GM06990 (cell line): ENCODE data around the gene GALNT9.

ENCODE experiments used
- DNase-seq: peaks from one replicate; pipeline ENCODE4 v3.0.0-alpha.2; 2011; ENCODE audit not compliant: insufficient read length; ENCODE audit errors: extremely low read depth
- H3K27me3 ChIP-seq: replicated peaks from 2 replicates; pipeline ENCODE4 v1.6.0; 2011; ENCODE audit warnings: low read length; ENCODE audit not compliant: control insufficient read depth, insufficient read depth
- H3K36me3 ChIP-seq: 2 replicates; pipeline ENCODE4 v1.5.1; 2011; ENCODE audit warnings: low read length; ENCODE audit not compliant: control insufficient read depth, insufficient read depth
- H3K4me3 ChIP-seq: replicated peaks from 2 replicates; pipeline ENCODE4 v1.5.1; 2011; ENCODE audit warnings: low read depth, mild to moderate bottlenecking, control low read depth, low read length
- CTCF ChIP-seq: IDR thresholded peaks from 2 replicates; pipeline ENCODE4 v1.5.1; 2011; ENCODE audit warnings: low read length, control low read depth, mild to moderate bottlenecking, inconsistent platforms; ENCODE audit not compliant: insufficient read depth, poor library complexity, severe bottlenecking

GALNT9 gene

GRCh38 chr12:132187646-132188450 lies 141.5 kb downstream of the GALNT9 start:
- DNase-seq: no peak
- Histone ChIP-seq H3K4me3 (no peak overlapping the region), H3K36me3 (no peaks in the 10 kb centered on the region), H3K27me3 (no peaks in the 10 kb centered on the region)
- TF ChIP-seq CTCF: no peak

GRCh38 chr12:132186857-132187620 lies 142.3 kb downstream of the GALNT9 start:
- Histone ChIP-seq H3K4me3 (no peak overlapping the region), H3K27me3 (no peaks in the 10 kb centered on the region), H3K36me3 (no peaks in the 10 kb centered on the region)
- no peak for TF ChIP-seq CTCF
- DNase-seq: no peak

GRCh38 chr12:132186208-132186856 lies 143.1 kb downstream of the GALNT9 start:
- H3K27me3 ChIP-seq: no peaks in the 10 kb centered on the region
- no peaks in the 10 kb centered on the region for H3K36me3 ChIP-seq
- no peak overlapping the region for H3K4me3 ChIP-seq
- no peak for DNase-seq
- no peak for TF ChIP-seq CTCF

- no peak overlapping the region for H3K4me3 ChIP-seq
- no peaks in the 10 kb centered on the region for H3K36me3 ChIP-seq
- no peak for DNase-seq
- no peaks in the 10 kb centered on the region for H3K27me3 ChIP-seq
- TF ChIP-seq CTCF: no peak
These were observed 143.7 kb downstream of the GALNT9 start for GRCh38 chr12:132185705-132186104.

GRCh38 chr12:132182711-132183365 lies 146.6 kb downstream of the GALNT9 start:
- Histone ChIP-seq H3K27me3 (no peaks in the 10 kb centered on the region), H3K36me3 (no peaks in the 10 kb centered on the region), H3K4me3 (no peak overlapping the region)
- DNase-seq: no peak
- no peak for TF ChIP-seq CTCF
